GM18499 (cell line): ENCODE data around the gene CPLANE1.
"Not testable (repeated sequence)": the region's sequence is repeated elsewhere in the genome, so short reads cannot be mapped to it uniquely, and the experiment has no call there.

Experiments
- ATAC-seq: cut with Tn5 transposase; IDR thresholded peaks from one replicate; pipeline ENCODE4 v1.9.1; 2021; ENCODE audit warnings: moderate number of reproducible peaks; ENCODE audit not compliant: insufficient read depth, unreplicated experiment

The CPLANE1 gene

GRCh38 chr5:37133939-37134338, 115.2 kb downstream of the CPLANE1 start:
- ATAC-seq: no peak

GRCh38 chr5:37132646-37133045, 116.5 kb downstream of the CPLANE1 start:
- ATAC-seq: no peak

DNA sequence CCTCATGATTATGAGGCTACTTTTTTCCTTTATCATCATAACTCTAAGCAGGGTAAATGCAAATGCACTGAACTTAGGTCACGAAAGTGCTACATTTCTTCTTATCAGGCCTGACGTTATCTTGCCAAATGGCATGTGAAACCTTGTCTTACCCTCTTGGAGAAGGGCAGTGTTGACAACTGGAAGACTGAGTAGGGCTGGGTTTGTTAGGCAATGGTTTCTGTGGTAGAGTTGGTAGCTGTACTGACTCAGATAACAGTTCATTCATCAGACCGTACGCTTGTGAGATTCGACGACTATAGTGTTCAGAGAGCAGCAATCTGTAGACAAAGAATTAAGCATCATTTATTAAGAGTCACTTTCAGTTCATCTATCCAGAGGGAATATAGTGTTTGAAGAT, 127.7 kb downstream of the CPLANE1 start:
- no peak for ATAC-seq

DNA sequence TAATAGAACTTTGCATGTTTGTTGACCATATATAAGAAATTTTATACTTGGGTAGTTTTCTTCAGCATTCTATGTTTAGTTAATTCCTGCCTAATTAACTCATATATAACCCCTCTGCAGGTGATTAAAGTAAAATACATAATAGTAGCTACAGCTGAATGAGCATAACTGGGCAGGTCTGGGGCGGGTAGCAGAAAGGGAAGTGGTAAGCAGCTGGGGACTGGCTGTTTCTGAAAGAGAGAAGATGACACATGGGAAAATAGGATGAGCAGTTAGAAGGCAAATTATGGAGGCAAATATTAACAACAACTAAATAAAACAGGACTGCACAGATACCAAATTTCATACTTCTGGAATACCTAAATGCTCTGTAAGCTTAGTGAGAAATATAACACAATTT, 128.1 kb downstream of the CPLANE1 start:
- ATAC-seq: no peak

DNA sequence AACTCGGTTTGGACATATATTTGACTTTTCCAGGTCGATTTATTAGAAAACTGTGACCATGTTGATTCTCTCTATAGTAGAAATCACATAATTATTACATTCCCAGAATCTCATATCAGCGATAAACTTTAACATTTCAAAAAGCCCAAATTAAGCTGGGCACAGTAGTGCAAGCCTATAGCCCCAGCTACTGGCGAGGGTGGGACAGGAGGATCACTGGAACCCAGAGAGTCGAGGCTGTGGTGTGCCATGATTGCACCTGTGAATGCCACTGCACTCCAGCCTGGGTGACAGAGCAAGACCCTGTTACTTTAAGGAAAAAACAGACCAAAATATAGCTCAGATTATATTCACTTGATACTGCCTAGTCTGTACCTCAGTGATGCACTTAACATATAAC, 128.9 kb downstream of the CPLANE1 start:
- ATAC-seq: no peak

GRCh38 chr5:37116359-37116758, 132.8 kb downstream of the CPLANE1 start:
- no peak for ATAC-seq

- peak; percentile 13 for ATAC-seq
Observed at GRCh38 chr5:37112383-37112991, 136.7 kb downstream of the CPLANE1 start.

DNA sequence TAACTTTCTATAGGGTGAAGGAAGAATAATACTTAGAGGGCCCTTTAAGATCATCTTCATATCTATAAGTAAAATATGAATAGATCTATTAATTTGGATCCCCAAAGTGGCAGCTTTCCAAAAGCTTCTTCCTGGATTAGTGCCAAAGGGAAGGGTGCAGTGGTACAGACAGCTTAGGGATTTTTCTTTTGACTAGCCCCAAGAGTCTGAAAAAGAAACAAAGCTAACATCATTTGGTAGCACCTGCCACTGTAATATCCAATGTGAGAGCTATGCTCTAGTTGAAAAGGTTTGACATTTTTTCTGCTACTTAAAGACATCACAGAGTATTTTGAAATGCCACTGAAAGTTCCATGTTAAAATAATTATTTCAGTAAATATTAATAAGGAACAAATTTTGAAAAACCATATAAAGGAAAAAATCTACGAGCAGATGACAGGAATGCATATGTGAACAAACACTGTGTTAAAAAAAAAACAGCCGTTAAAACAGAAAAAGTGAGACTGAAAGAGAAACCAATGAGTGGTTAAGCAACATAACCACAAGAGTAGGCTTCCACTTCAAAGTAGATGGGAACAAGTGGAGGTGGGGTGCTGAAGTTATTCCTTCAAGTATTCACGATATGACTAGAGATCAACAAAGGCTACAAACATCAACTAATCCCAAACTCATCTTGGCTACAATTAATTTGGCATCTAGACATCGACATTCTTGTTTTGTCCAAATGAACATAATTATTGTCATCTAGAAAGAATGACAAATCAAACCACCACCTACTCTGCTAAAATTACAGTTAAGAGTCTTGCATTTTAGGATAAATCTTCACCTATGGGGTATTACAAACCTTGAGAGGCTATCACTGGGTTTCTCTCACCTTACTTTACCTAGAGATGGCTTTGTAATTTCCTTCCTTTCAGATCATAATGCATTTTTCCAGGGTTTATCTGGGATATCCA, 137.5 kb downstream of the CPLANE1 start:
- peak; percentile 83 for ATAC-seq

DNA sequence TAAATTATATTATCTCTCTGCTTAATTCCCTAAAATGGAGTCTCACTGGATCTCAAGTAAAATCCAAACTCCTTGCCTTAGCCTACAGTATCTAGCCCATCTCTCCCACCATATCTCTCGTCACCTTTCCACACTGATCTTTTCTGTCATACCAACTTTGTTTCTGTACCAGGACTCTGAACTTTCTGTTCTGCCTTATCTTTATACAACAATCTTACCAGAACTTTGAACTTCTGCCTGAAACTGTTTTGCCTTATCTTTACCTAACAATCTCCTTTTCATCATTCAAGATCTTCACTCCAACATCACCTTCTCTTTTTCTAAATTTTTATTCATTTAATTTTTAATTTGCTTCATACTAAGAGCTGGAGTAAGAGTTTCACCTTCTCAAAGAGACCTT, 139.0 kb downstream of the CPLANE1 start:
- ATAC-seq: no peak

GRCh38 chr5:37109338-37109737, 139.8 kb downstream of the CPLANE1 start:
- no peak for ATAC-seq

DNA sequence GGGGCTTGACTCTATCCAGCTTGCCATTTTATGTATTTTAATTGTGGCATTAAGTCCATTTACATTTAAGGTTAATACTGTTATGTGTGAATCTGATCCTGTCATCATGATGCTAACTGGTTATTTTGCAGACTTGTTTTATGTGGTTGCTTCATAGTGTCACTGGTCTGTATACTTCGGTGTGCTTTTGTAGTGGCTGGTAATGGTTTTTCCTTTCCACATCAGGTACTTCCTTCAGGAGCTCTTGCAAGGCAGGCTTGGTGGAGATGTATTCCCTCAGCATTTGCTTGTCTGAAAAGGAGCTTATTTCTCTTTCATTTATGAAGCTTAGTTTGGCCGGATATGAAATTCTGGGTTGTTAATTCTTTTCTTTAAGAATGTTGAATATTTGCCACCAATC, 145.9 kb downstream of the CPLANE1 start:
- ATAC-seq: no peak

GRCh38 chr5:37099267-37099666, 149.9 kb downstream of the CPLANE1 start:
- not testable (repeated sequence) for ATAC-seq

GRCh38 chr5:37093795-37094194, 155.4 kb downstream of the CPLANE1 start:
- ATAC-seq: not testable (repeated sequence)

DNA sequence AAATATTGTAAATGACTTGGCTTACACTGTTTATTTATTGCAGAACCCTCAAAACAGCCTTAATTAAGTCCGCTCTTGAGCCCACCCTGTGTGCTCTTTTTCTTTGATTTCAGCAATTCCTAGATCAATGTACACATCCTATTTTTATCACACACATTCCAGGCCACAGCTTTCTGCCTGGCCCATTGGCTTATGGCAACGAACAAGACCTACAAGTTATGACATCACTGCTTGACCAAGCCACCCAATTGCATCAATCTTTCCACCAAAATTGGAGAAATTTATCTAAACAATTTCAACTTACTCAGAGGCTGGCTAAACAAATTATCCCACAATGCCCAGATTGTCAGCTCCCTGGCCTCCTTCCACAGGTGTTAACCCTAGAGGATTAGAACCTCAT, 158.4 kb downstream of the CPLANE1 start:
- no peak for ATAC-seq

DNA sequence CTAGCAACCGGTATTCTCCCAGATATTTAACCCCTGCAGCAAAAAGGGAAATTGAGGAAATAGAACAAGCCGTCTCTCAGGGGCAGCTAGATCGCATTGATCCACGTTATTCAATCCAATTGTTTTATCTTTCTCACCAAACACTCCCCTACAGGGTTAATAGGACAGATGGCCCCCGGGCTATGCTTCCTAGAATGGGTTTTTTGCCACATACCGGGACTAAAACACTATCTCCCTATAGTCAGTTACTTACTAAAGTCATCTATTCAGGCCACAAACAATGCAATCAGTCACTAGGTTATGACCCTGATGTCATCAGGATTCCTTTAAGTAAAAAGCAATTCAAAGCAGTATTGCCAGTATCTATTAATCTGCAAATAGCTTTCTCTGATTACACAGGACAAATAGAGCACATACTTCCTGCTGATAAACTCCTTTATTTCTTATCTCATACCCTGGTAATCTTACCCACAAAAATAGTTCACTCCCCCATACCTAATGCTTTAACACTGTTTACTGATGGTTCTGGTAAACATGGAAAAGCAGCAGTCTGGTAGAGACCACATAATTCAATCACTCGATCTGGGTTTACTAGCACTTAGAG, 159.0 kb downstream of the CPLANE1 start:
- ATAC-seq: no peak

GRCh38 chr5:37088009-37088408, 161.2 kb downstream of the CPLANE1 start:
- no peak for ATAC-seq

DNA sequence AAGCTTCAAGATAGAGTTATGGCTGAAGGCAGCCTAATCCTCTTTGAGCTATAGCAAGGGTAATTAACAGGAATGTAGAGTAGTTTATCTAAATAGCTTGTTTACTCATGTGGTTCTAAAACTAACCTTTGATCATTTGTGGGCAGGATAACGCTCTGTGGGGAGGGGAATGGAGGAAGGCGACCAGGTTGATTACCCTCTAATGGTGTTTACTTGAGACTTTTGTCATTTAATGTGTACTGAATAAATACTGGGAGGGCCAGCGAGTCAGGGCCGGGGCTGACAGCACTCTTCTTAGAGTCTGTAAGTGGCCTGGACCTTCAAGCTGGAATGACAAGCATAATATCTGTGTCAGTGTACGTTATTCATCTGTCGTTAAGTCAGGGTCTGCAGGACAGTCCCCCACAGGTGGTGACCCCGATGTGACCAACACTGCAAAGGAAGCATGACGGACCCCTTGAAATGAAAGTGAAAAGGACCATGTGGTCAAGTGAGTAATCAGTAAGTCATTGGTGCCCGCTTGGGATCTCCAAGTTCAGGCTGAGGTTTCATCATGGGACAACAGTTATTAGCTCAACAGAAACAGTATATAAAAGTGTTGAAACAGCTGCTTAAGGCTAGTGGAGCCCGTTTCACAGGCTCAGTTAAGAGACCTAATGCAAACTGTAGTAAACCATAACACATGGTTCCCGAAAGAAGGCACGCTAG, 162.6 kb downstream of the CPLANE1 start:
- no peak for ATAC-seq

GRCh38 chr5:37086026-37086425, 163.2 kb downstream of the CPLANE1 start:
- not testable (repeated sequence) for ATAC-seq

DNA sequence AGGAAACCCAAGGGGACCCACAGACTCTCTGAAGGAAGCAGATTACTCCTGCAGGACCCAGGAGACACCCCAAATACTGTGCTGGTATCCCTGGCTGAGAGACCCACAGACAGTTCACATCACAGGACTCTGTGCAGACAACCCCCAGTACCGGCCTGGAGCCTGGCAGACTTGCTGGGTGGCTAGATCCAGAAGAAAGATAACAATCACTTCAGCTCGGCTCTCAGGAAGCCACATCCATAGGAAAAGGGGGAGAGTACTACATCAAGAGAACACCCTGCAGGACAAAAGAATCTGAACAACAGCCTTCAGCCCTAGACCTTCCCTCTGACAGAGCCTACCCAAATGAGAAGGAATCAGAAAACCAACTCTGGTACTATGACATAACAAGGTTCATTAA, 166.2 kb downstream of the CPLANE1 start:
- not testable (repeated sequence) for ATAC-seq

- no peak for ATAC-seq
Observed at GRCh38 chr5:37080697-37081096, 168.5 kb downstream of the CPLANE1 start.

DNA sequence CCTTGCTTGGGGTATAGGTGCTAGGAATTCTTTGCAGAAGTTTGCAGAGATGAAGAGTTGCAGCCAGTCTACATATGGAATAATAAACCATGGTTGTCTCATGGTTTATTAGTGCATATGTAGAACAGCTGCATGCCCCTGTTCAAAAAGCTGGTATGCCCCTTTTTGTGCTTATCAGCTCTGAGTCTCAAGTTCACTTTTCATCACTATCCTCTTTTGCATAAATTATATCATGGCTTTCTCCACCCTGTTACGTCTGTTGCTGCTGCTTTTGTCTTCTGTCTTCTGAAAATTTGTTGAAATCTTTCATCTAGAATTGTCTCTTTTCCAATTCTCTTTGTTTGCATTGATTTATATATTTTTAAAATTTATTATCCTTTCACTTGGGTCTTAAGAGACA, 172.0 kb downstream of the CPLANE1 start:
- ATAC-seq: no peak
